ENCODE data around the gene TRAPPC8. TPM values are rescaled to one million over a fixed set of nuclear protein-coding genes. Genes with fewer than 3 reads are reported as not detected.
"Not testable (repeated sequence)": the region's sequence is repeated elsewhere in the genome, so short reads cannot be mapped to it uniquely, and the experiment has no call there.

Gene TRAPPC8
- total and polyA plus RNA-seq, 4 donors: 16.8 to 47.1 (median 29.3) TPM

DNA sequence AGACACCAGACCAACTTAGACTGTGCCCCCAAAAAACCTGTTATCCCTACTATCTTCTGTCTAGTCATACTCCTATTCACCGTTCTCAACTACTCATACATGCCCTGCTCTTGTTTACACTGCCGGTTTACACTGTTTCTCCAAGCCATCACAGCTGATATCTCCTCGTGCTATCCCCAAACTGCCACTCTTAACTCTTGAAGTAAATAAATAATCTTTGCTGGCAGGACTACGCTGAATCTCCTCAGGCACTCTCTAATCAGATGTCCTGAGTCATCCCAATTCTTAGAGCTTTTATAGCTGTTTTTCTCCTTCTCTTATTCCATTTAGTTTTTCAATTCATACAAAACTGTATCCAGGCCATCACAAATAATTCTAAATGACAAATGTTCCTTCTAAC is 133.9 kb downstream of the TRAPPC8 start:
- DNase-seq; H3K4me1 ChIP-seq (ENCODE audit: control insufficient read depth in 1 of 2, insufficient read depth in 2 of 2, low read length in 2 of 2); H3K27ac ChIP-seq (ENCODE audit: low read depth in 1 of 2, low read length in 2 of 2); H3K36me3 ChIP-seq (ENCODE audit: control insufficient read depth in 1 of 2, insufficient read depth in 2 of 2, low read length in 1 of 2); H3K27me3 ChIP-seq (ENCODE audit: control insufficient read depth in 1 of 2, insufficient read depth in 2 of 2, low read length in 1 of 2); H3K9me3 ChIP-seq (ENCODE audit: control insufficient read depth, low read length); H3K4me3 ChIP-seq (ENCODE audit: low read length in 2 of 2); ATAC-seq (ENCODE audit: low FRiP score); intact Hi-C loops (cut with DNase I): not testable (repeated sequence)
- 67 to 68% methylated on average over 3 to 4 of the region's 4 CpGs for WGBS, 2 donors

DNA sequence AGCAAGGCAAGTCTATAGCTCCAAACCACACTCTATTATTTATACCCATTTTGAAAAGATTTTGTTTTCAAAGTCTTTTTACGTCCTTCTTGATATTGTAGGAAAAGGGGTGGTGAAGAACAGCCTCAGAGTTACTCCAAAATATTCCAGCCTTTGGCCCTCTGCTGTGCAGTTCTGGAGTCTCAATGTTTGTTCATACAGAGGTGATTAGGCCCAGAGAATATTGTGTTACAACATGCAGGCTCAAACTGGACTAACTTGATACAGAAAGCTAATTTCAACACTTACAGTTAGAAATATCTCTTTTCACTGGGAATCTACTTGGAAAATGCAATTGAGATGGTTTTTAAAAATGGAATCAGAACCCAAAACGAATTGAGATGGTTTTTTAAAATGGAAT is 141.8 kb downstream of the TRAPPC8 start:
- 78 to 79% methylated on average over 2 of the region's 2 CpGs for WGBS, 2 donors
- no peaks in the 10 kb centered on the region for H3K4me1 ChIP-seq (ENCODE audit: control insufficient read depth in 1 of 2, insufficient read depth in 2 of 2, low read length in 2 of 2)
- no peaks in the 10 kb centered on the region for H3K9me3 ChIP-seq (ENCODE audit: control insufficient read depth, low read length)
- H3K27ac ChIP-seq (ENCODE audit: low read depth in 1 of 2, low read length in 2 of 2): no peak overlapping the region
- DNase-seq (no peak), ATAC-seq (ENCODE audit: low FRiP score) (no peak)
- no peaks in the 10 kb centered on the region for H3K27me3 ChIP-seq (ENCODE audit: control insufficient read depth in 1 of 2, insufficient read depth in 2 of 2, low read length in 1 of 2)
- intact Hi-C loops (cut with DNase I): no loop called here
- no peak overlapping the region for H3K4me3 ChIP-seq (ENCODE audit: low read length in 2 of 2)
- no peaks in the 10 kb centered on the region for H3K36me3 ChIP-seq (ENCODE audit: control insufficient read depth in 1 of 2, insufficient read depth in 2 of 2, low read length in 1 of 2)

DNA sequence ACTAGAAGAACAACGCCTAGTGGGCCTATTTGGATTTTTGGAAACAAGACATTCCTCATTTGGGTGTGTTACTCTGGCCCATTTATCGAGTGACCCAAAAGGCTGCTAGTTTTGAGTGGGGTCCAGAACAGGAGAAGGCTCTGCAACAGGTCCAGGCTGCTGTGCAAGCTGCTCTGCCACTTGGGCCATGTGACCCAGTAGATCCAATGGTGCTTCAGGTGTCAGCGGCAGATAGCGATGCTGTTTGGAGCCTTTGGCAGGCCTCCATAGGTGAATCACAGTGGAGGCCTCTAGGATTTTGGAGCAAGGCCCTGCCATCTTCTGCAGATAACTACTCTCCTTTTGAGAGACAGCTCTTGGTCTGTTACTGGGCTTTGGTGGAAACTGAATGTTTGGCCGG is 143.7 kb downstream of the TRAPPC8 start:
- H3K4me1 ChIP-seq (ENCODE audit: control insufficient read depth in 1 of 2, insufficient read depth in 2 of 2, low read length in 2 of 2); H3K36me3 ChIP-seq (ENCODE audit: control insufficient read depth in 1 of 2, insufficient read depth in 2 of 2, low read length in 1 of 2); H3K9me3 ChIP-seq (ENCODE audit: control insufficient read depth, low read length); H3K27ac ChIP-seq (ENCODE audit: low read depth in 1 of 2, low read length in 2 of 2); intact Hi-C loops (cut with DNase I); H3K4me3 ChIP-seq (ENCODE audit: low read length in 2 of 2); ATAC-seq (ENCODE audit: low FRiP score); DNase-seq; H3K27me3 ChIP-seq (ENCODE audit: control insufficient read depth in 1 of 2, insufficient read depth in 2 of 2, low read length in 1 of 2): not testable (repeated sequence)
- 83 to 93% methylated on average over 5 of the region's 5 CpGs for WGBS, 2 donors

DNA sequence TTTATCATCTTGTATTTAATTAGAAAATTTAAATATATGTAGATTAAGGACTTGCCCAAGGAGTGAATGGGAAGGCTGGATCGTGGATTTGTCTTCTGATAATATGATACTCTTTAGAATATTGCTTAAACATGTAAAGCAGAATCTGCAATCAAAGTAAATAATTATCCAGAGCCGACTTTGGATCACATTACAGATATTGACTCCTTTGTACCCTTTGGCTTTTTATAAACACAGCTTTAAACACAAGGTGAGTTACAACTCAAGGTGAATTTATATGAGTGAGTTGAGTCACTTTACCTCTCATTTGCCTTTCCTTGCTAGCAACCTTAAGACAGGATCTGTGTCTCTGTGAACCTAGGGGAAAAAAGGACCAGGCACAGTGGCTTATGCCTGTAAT is 144.5 kb downstream of the TRAPPC8 start:
- Histone ChIP-seq H3K27me3 (ENCODE audit: control insufficient read depth in 1 of 2, insufficient read depth in 2 of 2, low read length in 1 of 2) (no peaks in the 10 kb centered on the region), H3K9me3 (ENCODE audit: control insufficient read depth, low read length) (peaks cover 1% of the 10 kb centered on the region), H3K36me3 (ENCODE audit: control insufficient read depth in 1 of 2, insufficient read depth in 2 of 2, low read length in 1 of 2) (no peaks in the 10 kb centered on the region), H3K27ac (ENCODE audit: low read depth in 1 of 2, low read length in 2 of 2) (no peak overlapping the region), H3K4me1 (ENCODE audit: control insufficient read depth in 1 of 2, insufficient read depth in 2 of 2, low read length in 2 of 2) (no peaks in the 10 kb centered on the region), H3K4me3 (ENCODE audit: low read length in 2 of 2) (no peak overlapping the region)
- ATAC-seq (ENCODE audit: low FRiP score) (no peak), DNase-seq (no peak)
- intact Hi-C loops (cut with DNase I): no loop called here
- 90 to 92% methylated on average over 2 of the region's 2 CpGs for WGBS, 2 donors

DNA sequence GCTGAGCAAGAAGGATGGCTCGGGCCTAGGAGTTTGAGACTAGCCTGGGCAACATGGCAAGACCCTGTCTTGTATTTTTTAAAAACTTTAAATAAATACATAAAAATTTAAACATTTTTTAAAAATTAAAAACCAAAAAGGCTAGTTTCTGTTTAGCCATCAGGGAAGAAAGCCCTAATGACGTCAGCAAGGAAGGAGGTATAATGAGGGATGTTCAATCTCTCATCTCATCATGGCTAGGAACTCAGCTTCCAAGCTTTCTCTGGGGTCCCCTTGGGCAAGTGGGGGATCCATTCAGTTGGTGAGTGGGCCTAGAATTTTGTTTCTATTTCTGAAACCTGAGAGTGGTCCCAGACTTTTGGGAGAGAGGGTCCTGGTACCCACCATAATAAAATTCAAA is 147.2 kb downstream of the TRAPPC8 start:
- WGBS, 2 donors: 87 to 89% methylated on average over 2 of the region's 2 CpGs
- no peaks in the 10 kb centered on the region for H3K27me3 ChIP-seq (ENCODE audit: control insufficient read depth in 1 of 2, insufficient read depth in 2 of 2, low read length in 1 of 2)
- intact Hi-C loops (cut with DNase I): no loop called here
- H3K4me1 ChIP-seq (ENCODE audit: control insufficient read depth in 1 of 2, insufficient read depth in 2 of 2, low read length in 2 of 2): no peaks in the 10 kb centered on the region
- H3K36me3 ChIP-seq (ENCODE audit: control insufficient read depth in 1 of 2, insufficient read depth in 2 of 2, low read length in 1 of 2): no peaks in the 10 kb centered on the region
- ATAC-seq (ENCODE audit: low FRiP score) (no peak), DNase-seq (no peak)
- H3K4me3 ChIP-seq (ENCODE audit: low read length in 2 of 2): no peak overlapping the region
- H3K9me3 ChIP-seq (ENCODE audit: control insufficient read depth, low read length): peaks cover 1% of the 10 kb centered on the region
- H3K27ac ChIP-seq (ENCODE audit: low read depth in 1 of 2, low read length in 2 of 2): no peak overlapping the region

DNA sequence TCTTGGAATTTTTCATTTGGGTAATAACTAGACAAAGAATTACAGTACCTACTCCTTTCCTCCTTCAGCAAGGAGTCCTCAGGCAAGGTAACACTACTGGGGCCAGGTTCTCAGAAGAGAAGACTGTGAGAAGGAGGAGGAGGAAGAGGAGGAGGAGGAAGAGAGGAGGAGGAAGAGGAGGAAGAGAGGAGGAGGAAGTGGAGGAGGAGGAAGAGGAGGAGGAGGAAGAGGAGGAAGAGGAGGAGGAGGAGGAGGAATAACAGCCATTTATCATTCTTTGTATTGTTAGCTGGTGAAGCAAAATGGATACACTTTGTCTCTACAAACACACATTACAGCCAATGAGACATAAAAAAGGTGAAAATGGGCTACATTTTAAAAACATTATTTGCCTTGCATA is 149.4 kb downstream of the TRAPPC8 start:
- H3K27me3 ChIP-seq (ENCODE audit: control insufficient read depth in 1 of 2, insufficient read depth in 2 of 2, low read length in 1 of 2): no peaks in the 10 kb centered on the region
- DNase-seq (no peak), ATAC-seq (ENCODE audit: low FRiP score) (no peak)
- no peak overlapping the region for H3K4me3 ChIP-seq (ENCODE audit: low read length in 2 of 2)
- no peaks in the 10 kb centered on the region for H3K36me3 ChIP-seq (ENCODE audit: control insufficient read depth in 1 of 2, insufficient read depth in 2 of 2, low read length in 1 of 2)
- intact Hi-C loops (cut with DNase I): no loop called here
- H3K9me3 ChIP-seq (ENCODE audit: control insufficient read depth, low read length): peaks cover 1% of the 10 kb centered on the region
- no peaks in the 10 kb centered on the region for H3K4me1 ChIP-seq (ENCODE audit: control insufficient read depth in 1 of 2, insufficient read depth in 2 of 2, low read length in 2 of 2)
- H3K27ac ChIP-seq (ENCODE audit: low read depth in 1 of 2, low read length in 2 of 2): no peak overlapping the region

DNA sequence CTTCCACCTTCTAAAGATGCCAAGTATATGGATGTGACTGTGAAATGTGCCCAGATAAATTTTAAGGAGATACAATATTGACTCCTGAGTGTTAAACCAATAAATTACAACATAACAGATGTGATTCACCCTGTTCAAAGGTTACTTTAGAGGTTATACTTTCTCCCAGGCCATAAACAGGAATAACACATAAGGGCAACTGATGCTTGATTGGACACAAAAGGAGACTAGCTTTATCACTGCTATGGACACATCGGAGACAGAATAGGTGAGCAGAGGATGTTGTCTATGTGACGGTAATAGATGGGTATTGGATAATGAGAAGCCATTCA is 150.4 kb downstream of the TRAPPC8 start:
- DNase-seq (no peak), ATAC-seq (ENCODE audit: low FRiP score) (no peak)
- H3K4me1 ChIP-seq (ENCODE audit: control insufficient read depth in 1 of 2, insufficient read depth in 2 of 2, low read length in 2 of 2): no peaks in the 10 kb centered on the region
- H3K27ac ChIP-seq (ENCODE audit: low read depth in 1 of 2, low read length in 2 of 2): no peak overlapping the region
- intact Hi-C loops (cut with DNase I): no loop called here
- peaks cover 1% of the 10 kb centered on the region for H3K9me3 ChIP-seq (ENCODE audit: control insufficient read depth, low read length)
- H3K36me3 ChIP-seq (ENCODE audit: control insufficient read depth in 1 of 2, insufficient read depth in 2 of 2, low read length in 1 of 2): no peaks in the 10 kb centered on the region
- H3K27me3 ChIP-seq (ENCODE audit: control insufficient read depth in 1 of 2, insufficient read depth in 2 of 2, low read length in 1 of 2): no peaks in the 10 kb centered on the region
- WGBS, 2 donors: 96% methylated on average over 2 of the region's 2 CpGs
- no peak overlapping the region for H3K4me3 ChIP-seq (ENCODE audit: low read length in 2 of 2)

DNA sequence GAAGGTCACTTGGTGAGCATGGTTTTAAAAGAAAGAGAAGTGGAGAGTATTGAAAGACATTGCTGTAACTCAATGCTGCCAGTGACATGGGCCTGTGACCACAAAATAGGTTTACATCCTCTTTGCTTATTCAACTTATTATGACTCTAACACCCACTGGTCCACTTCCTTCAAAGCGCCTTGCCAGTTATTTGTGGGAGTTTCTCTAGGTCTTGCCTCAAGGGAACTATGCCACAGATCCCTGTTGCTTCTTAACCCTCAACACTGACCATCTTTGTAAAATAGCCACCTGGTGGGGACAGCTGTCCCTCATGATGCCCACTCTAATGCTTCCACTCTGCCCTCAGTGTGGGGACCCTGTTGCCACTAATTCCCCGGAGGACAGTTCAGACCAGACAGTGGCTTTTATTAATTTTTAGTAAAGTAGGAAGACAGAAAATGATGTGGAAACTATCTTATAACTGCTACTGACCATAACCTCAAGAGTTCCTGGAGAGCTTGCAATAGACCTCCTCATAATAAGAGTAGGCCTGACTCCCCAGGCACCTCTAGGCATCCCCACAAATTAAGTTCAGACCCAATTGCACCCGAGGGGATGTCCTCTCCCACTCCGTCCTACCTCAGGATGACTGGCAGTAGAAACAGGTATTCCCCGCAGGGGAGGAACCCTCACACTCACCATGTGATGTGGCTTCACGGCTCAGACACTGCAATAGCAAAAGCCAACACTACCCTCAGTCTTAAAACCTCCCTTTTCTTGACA is 150.9 kb downstream of the TRAPPC8 start:
- no peaks in the 10 kb centered on the region for H3K36me3 ChIP-seq (ENCODE audit: control insufficient read depth in 1 of 2, insufficient read depth in 2 of 2, low read length in 1 of 2)
- no peaks in the 10 kb centered on the region for H3K27me3 ChIP-seq (ENCODE audit: control insufficient read depth in 1 of 2, insufficient read depth in 2 of 2, low read length in 1 of 2)
- H3K9me3 ChIP-seq (ENCODE audit: control insufficient read depth, low read length): peaks cover 1% of the 10 kb centered on the region
- intact Hi-C loops (cut with DNase I): no loop called here
- H3K27ac ChIP-seq (ENCODE audit: low read depth in 1 of 2, low read length in 2 of 2): no peak overlapping the region
- no peak overlapping the region for H3K4me3 ChIP-seq (ENCODE audit: low read length in 2 of 2)
- DNase-seq (no peak), ATAC-seq (ENCODE audit: low FRiP score) (no peak)
- no peaks in the 10 kb centered on the region for H3K4me1 ChIP-seq (ENCODE audit: control insufficient read depth in 1 of 2, insufficient read depth in 2 of 2, low read length in 2 of 2)
- WGBS, 2 donors: 84 to 87% methylated on average over 6 of the region's 6 CpGs

DNA sequence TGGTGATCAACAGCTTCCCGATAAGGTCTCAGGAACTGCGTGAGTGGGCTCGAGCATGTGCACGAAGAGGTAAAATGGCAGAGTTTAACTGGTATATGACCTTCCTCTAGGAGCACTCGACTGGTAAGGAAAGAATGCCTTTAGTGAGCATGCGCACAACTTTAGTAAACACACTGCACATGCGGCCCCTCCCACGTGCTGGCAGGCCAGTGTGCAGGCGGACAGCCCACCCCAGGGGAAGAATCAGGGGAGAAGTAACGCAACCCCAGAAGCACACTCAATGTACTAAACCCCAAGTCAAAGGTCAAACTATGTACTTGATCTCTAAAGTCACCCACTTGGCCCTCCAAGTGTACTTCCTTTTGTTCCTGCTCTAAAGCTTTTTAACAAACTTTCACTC is 153.5 kb downstream of the TRAPPC8 start:
- Histone ChIP-seq H3K9me3 (ENCODE audit: control insufficient read depth, low read length) (no peaks in the 10 kb centered on the region), H3K27ac (ENCODE audit: low read depth in 1 of 2, low read length in 2 of 2) (no peak overlapping the region), H3K4me1 (ENCODE audit: control insufficient read depth in 1 of 2, insufficient read depth in 2 of 2, low read length in 2 of 2) (no peaks in the 10 kb centered on the region), H3K27me3 (ENCODE audit: control insufficient read depth in 1 of 2, insufficient read depth in 2 of 2, low read length in 1 of 2) (no peaks in the 10 kb centered on the region), H3K36me3 (ENCODE audit: control insufficient read depth in 1 of 2, insufficient read depth in 2 of 2, low read length in 1 of 2) (no peaks in the 10 kb centered on the region), H3K4me3 (ENCODE audit: low read length in 2 of 2) (no peak overlapping the region)
- intact Hi-C loops (cut with DNase I): no loop called here
- ATAC-seq (ENCODE audit: low FRiP score) (no peak), DNase-seq (no peak)
- WGBS, 2 donors: 72 to 78% methylated on average over 10 of the region's 10 CpGs

All from aorta (tissue), 5 donors.